T-cell (primary cell): Measurements from ENCODE around the gene ALDH2. TPM values are rescaled to one million over a fixed set of nuclear protein-coding genes. Genes with fewer than 3 reads are reported as not detected.
"Not testable (repeated sequence)": the region's sequence is repeated elsewhere in the genome, so short reads cannot be mapped to it uniquely, and the experiment has no call there.

ENCODE experiments used
- ATAC-seq, 4 experiments: fragments of 200-7000 bp in 3 of 4; fragments of 150-1000 bp in 1 of 4; cut with Tn5 transposase; replicated peaks in 1 of 4; 1 replicate in 3 of 4; 2 replicates in 1 of 4; pipeline ENCODE4 v1.10.0; 2021; ENCODE audit warnings: moderate library complexity in 3 of 4, mild to moderate bottlenecking in 2 of 4, moderate number of reproducible peaks in 1 of 4
- CTCF ChIA-PET, 2 donors: fragments of 300-600 bp; sonication (Branson Sonifier 250); formaldehyde crosslinking; loops; one replicate each; lab custom pipeline; 2022; ENCODE audit warnings: antibody characterized with exemption in 2 of 2; lab: Charles Lee
- POLR2A ChIA-PET, 2 donors: fragments of 300-600 bp; sonication (Branson Sonifier 250); formaldehyde crosslinking; loops; one replicate each; lab custom pipeline; 2022; ENCODE audit warnings: antibody characterized with exemption in 2 of 2; lab: Charles Lee
- DNase-seq, 35 experiments: peaks; one replicate each; pipeline versions ENCODE4 v3.0.0 to v3.0.0-alpha.2; 2013 to 2023
- H3K27ac ChIP-seq: one replicate; pipeline ENCODE4 v1.5.1; 2013; ENCODE audit warnings: low read length
- H3K27me3 ChIP-seq, 2 experiments: replicated peaks in 1 of 2; 1 replicate in 1 of 2; 2 replicates in 1 of 2; pipeline versions ENCODE4 v1.6.1 to v1.7.0; 2013; ENCODE audit warnings: low read length in 1 of 2, mixed read lengths in 1 of 2; ENCODE audit not compliant: control insufficient read depth in 2 of 2, insufficient read depth in 2 of 2; ENCODE audit errors: extremely low read depth in 1 of 2
- H3K36me3 ChIP-seq, 2 donors: 1 replicate in 1 of 2; 2 replicates in 1 of 2; pipeline versions ENCODE4 v1.6.1 to v1.7.0; 2013; ENCODE audit warnings: low read length in 1 of 2; ENCODE audit not compliant: control insufficient read depth in 2 of 2, insufficient read depth in 1 of 2; ENCODE audit errors: extremely low read depth in 1 of 2
- H3K4me1 ChIP-seq, 2 experiments: 1 replicate in 1 of 2; 2 replicates in 1 of 2; pipeline versions ENCODE4 v1.6.1 to v1.7.0; 2013; ENCODE audit warnings: low read length in 2 of 2, mixed read lengths in 1 of 2; ENCODE audit not compliant: insufficient read depth in 2 of 2, control insufficient read depth in 1 of 2; ENCODE audit errors: extremely low read depth in 1 of 2
- H3K4me3 ChIP-seq, 2 donors: 1 replicate in 1 of 2; 2 replicates in 1 of 2; pipeline versions ENCODE4 v1.5.1 to v1.7.0; 2013; ENCODE audit warnings: mild to moderate bottlenecking in 2 of 2, low read length in 1 of 2, moderate library complexity in 1 of 2; ENCODE audit not compliant: control insufficient read depth in 1 of 2; ENCODE audit errors: extremely low read depth in 1 of 2
- H3K9me3 ChIP-seq: 2 replicates; pipeline ENCODE4 v1.7.0; 2013
- H3K27ac Mint-ChIP-seq, 2 donors: one replicate each; pipeline ENCODE4 v1.8.0; 2020 to 2021; ENCODE audit warnings: mild to moderate bottlenecking in 2 of 2, mixed read lengths in 2 of 2
- H3K27me3 Mint-ChIP-seq, 2 donors: one replicate each; pipeline ENCODE4 v1.8.0; 2021 to 2022; ENCODE audit warnings: mixed read lengths in 2 of 2
- H3K36me3 Mint-ChIP-seq: one replicate; pipeline ENCODE4 v1.8.0; 2021; ENCODE audit warnings: mixed read lengths
- H3K4me1 Mint-ChIP-seq, 3 donors: one replicate each; pipeline ENCODE4 v1.8.0; 2020 to 2022; ENCODE audit warnings: mixed read lengths in 3 of 3, mild to moderate bottlenecking in 1 of 3
- H3K4me3 Mint-ChIP-seq, 3 donors: one replicate each; pipeline ENCODE4 v1.8.0; 2020 to 2022; ENCODE audit warnings: mild to moderate bottlenecking in 3 of 3, mixed read lengths in 3 of 3, moderate library complexity in 3 of 3
- H3K9me3 Mint-ChIP-seq, 3 donors: one replicate each; pipeline ENCODE4 v1.8.0; 2020 to 2022; ENCODE audit warnings: mixed read lengths in 3 of 3
- WGBS: methylation state at CpG from one replicate; pipeline ENCODE4 v1.1.5; 2013; ENCODE audit warnings: missing lambda C conversion rate; ENCODE audit not compliant: insufficient coverage; 5-methylcytosine and 5-hydroxymethylcytosine counted together
- total RNA-seq, 35 experiments: library from RNA in 6 of 35; stranded (reverse) in 6 of 35; fragments of 120-200 nt in 1 of 35; gene quantifications; one replicate each; pipeline versions ENCODE4 v1.2.1 to v1.2.4 and lab custom pipeline; 2013 to 2026

The ALDH2 gene
- total RNA-seq, 5 donors from 2014 or later (not counting 1 experiment from before 2014, with no cell fraction given), result 1.3 to 3.5 (median 2.5) TPM

DNA sequence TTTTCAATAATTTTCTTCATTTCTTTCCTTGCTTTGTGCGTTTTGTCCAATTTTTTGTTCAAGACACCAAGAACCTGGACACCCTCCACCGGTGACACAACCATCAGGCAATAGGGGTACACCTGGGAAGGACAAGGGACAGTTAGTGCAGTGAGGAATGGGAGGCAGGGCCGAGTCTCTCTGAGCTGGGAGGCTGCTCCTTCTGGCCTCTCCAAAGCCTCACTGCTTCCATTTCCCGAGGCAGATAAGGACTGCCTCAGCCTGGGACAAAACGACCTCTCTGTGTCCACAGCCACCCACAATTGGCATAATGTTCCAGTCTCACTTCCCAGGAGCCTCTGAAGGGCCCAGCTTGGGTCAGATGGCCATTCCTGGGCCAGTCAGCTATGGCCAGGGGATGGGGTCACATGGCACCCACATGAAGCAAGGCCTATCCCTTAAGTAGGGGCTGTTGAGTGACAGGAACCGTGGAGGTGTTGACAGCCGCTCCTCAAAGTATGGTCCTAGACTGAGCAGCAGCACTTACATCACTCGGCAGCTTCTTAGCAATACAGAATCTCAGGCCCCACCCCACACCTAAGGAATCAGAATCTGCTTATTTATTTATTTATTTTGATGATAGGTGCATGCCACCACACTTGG, 61.7 kb downstream of the ALDH2 start:
- ChIA-PET CTCF (no interaction called here), POLR2A (no interaction called here)
- no peaks in the 10 kb centered on the region for H3K9me3 Mint-ChIP-seq
- no peak overlapping the region for H3K27ac ChIP-seq
- H3K27me3 ChIP-seq, result peaks cover 0 to 12% of the 10 kb centered on the region in 2 experiments
- H3K36me3 Mint-ChIP-seq, result peaks cover 3% of the 10 kb centered on the region
- H3K9me3 ChIP-seq, result no peaks in the 10 kb centered on the region
- H3K27ac Mint-ChIP-seq, result no peak overlapping the region
- H3K36me3 ChIP-seq, result no peaks in the 10 kb centered on the region
- H3K4me3 Mint-ChIP-seq, result no peak overlapping the region
- no peak overlapping the region for H3K4me3 ChIP-seq
- no peaks in the 10 kb centered on the region for H3K4me1 ChIP-seq
- 92% methylated on average over 2 of the region's 8 CpGs for WGBS
- peaks cover 0 to 4% of the 10 kb centered on the region in 2 donors for H3K27me3 Mint-ChIP-seq
- H3K4me1 Mint-ChIP-seq, result peaks cover 0 to 3% (median 0%) of the 10 kb centered on the region in 3 donors
- ATAC-seq (no peak), DNase-seq (no peak)

DNA sequence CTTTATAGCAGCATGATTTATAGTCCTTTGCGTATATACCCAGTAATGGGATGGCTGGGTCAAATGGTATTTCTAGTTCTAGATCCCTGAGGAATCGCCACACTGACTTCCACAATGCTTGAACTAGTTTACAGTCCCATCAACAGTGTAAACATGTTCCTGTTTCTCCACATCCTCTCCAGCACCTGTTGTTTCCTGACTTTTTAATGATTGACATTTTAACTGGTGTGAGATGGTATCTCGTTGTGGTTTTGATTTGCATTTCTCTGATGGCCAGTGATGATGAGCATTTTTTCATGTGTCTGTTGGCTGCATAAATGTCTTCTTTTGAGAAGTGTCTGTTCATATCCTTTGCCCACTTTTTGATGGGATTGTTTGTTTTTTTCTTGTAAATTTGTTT, 62.9 kb downstream of the ALDH2 start:
- H3K27ac ChIP-seq, H3K36me3 ChIP-seq, H3K4me1 Mint-ChIP-seq, H3K4me1 ChIP-seq, H3K9me3 Mint-ChIP-seq, CTCF ChIA-PET, H3K4me3 Mint-ChIP-seq, DNase-seq, POLR2A ChIA-PET, H3K4me3 ChIP-seq, H3K27ac Mint-ChIP-seq, H3K27me3 Mint-ChIP-seq, H3K36me3 Mint-ChIP-seq, H3K9me3 ChIP-seq, ATAC-seq: not testable (repeated sequence)
- no CpG with 5 or more reads among the region's 3 CpGs for WGBS
- H3K27me3 ChIP-seq, result peaks cover 0 to 12% of the 10 kb centered on the region in 2 experiments

DNA sequence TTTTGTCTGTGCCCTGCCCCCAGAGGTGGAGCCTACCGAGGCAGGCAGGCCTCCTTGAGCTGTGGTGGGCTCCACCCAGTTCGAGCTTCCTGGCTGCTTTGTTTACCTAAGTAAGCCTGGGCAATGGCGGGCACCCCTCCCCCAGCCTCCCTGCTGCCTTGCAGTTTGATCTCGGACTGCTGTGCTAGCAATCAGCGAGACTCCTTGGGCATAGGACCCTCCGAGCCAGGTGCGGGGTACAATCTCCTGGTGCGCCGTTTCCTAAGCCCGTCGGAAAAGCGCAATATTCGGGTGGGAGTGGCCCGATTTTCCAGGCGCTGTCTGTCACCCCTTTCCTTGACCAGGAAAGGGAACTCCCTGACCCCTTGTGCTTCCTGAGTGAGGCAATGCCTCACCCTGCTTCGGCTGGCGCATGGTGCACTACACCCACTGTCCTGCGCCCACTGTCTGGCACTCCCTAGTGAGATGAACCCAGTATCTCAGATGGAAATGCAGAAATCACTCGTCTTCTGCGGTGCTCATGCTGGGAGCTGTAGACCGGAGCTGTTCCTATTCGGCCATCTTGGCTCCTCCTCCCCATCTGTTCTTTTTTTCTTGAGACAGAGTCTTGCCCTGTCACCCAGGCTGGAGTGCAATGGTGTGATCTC, 68.1 kb downstream of the ALDH2 start:
- peaks cover 0 to 17% of the 10 kb centered on the region in 2 experiments for H3K4me1 ChIP-seq
- H3K36me3 ChIP-seq, CTCF ChIA-PET, H3K4me3 ChIP-seq, H3K27me3 ChIP-seq, POLR2A ChIA-PET, H3K9me3 ChIP-seq, H3K9me3 Mint-ChIP-seq, H3K27ac ChIP-seq, ATAC-seq, H3K27me3 Mint-ChIP-seq: not testable (repeated sequence)
- Mint-ChIP-seq H3K27ac (peak overlapping the region; percentile 61 to 82), H3K4me1 (peaks cover 29 to 39% (median 31%) of the 10 kb centered on the region in 3 donors), H3K4me3 (peak overlapping the region in 1 of 3 donors; percentile 59), H3K36me3 (peaks cover 21% of the 10 kb centered on the region)
- DNase-seq, result peak in 30 of 35 experiments; percentile 5 to 66 (median 39)
- WGBS, result 68% methylated on average over 19 of the region's 22 CpGs

DNA sequence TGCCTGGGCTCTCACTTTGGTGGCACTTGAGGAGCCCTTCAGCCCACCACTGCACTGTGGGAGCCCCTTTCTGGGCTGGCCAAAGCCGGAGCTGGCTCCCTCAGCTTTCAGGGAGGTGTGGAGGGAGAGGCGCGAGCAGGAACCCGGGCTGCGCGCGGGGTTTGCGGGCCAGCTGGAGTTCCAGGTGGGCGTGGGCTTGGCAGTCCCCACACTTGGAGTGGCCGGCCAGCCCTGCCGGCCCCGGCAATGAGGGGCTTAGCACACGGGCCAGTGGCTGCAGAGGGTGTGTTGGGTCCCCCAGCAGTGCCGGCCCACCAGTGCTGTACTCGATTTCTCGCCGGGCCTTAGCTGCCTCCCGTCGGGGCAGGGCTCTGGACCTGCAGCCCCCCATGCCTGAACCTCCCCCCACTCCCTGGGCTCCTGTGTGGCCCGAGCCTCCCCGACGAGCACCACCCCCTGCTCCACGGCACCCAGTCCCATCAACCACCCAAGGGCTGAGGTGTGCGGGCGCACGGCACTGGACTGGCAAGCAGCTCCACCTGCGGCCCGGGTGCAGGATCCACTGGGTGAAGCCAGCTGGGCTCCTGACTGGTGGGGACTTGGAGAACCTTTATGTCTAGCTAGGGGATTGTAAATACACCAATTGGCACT, 68.9 kb downstream of the ALDH2 start:
- WGBS, result 93% methylated on average over 20 of the region's 28 CpGs
- POLR2A ChIA-PET, H3K27ac Mint-ChIP-seq, H3K9me3 ChIP-seq, H3K27ac ChIP-seq, H3K9me3 Mint-ChIP-seq, H3K27me3 ChIP-seq, CTCF ChIA-PET, H3K36me3 ChIP-seq, ATAC-seq, H3K4me3 ChIP-seq, DNase-seq, H3K27me3 Mint-ChIP-seq: not testable (repeated sequence)
- Mint-ChIP-seq H3K4me1 (peaks cover 37 to 47% (median 39%) of the 10 kb centered on the region in 3 donors), H3K4me3 (peak overlapping the region in 1 of 3 donors; percentile 59), H3K36me3 (peaks cover 21% of the 10 kb centered on the region)
- peaks cover 4 to 24% of the 10 kb centered on the region in 2 experiments for H3K4me1 ChIP-seq

DNA sequence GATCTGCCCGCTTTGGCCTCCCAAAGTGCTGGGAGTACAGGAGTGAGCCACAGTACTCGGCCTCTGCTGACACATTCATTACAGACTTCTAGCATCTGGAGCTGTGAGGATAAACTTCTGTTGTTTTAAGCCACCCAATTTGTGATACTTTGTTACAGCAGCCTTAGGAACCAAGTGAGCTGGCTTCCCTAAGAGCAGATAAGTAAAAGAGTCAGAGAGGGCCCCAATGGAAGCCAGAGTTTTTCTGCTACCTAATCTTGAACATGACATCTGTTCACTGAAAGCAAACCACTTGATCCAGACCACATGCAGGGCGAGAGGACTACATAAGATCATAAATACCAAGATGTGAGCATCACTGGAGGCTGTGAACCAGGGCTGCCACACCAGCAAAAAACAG, 71.6 kb downstream of the ALDH2 start:
- Mint-ChIP-seq H3K27me3 (no peaks in the 10 kb centered on the region), H3K4me1 (peaks cover 57 to 66% (median 58%) of the 10 kb centered on the region in 3 donors), H3K4me3 (peak overlapping the region in 1 of 3 donors; percentile 1), H3K9me3 (no peaks in the 10 kb centered on the region), H3K36me3 (peaks cover 22% of the 10 kb centered on the region), H3K27ac (peak overlapping the region in 1 of 2 donors; percentile 43)
- ATAC-seq, result no peak
- Histone ChIP-seq H3K9me3 (no peaks in the 10 kb centered on the region), H3K4me1 (peaks cover 9 to 34% of the 10 kb centered on the region in 2 experiments), H3K27ac (no peak overlapping the region), H3K4me3 (no peak overlapping the region), H3K36me3 (peaks cover 0 to 8% of the 10 kb centered on the region in 2 donors), H3K27me3 (no peaks in the 10 kb centered on the region)
- POLR2A ChIA-PET, result interaction anchor here in 1 of 2 donors (0.7 kb wide), 1 partner anchor 288 kb away, joined by 7 read pairs; no protein-coding TSS in a partner anchor
- CTCF ChIA-PET, result no interaction called here
- 100% methylated on average over 1 of the region's 3 CpGs for WGBS
- no peak for DNase-seq

DNA sequence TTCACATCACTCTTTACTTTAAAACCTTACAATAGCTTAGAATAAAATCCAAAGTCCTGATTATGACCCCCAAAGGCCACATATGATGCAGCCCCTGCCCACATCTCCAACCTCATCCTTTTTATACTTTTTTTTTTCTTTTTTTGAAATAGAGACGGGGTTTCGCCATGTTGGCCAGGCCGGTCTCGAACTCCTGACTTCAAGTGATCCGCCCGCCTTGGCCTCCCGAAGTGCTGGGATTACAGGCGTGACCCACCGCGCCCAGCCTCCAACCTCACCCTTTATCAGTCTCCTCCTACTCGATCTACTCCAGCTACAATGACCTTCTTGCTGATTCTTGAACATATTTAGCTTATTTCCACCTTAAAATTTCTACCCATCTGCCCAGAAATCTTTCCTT, 74.1 kb downstream of the ALDH2 start:
- Histone ChIP-seq H3K27ac (peak overlapping the region; percentile 80), H3K4me3 (peak overlapping the region; percentile 84 to 92), H3K9me3 (no peaks in the 10 kb centered on the region), H3K4me1 (peaks cover 10 to 37% of the 10 kb centered on the region in 2 experiments), H3K27me3 (no peaks in the 10 kb centered on the region), H3K36me3 (peaks cover 0 to 12% of the 10 kb centered on the region in 2 donors)
- Mint-ChIP-seq H3K27ac (peak overlapping the region; percentile 98 to 99), H3K27me3 (no peaks in the 10 kb centered on the region), H3K9me3 (no peaks in the 10 kb centered on the region), H3K36me3 (peaks cover 26% of the 10 kb centered on the region), H3K4me1 (peaks cover 65 to 72% (median 66%) of the 10 kb centered on the region in 3 donors), H3K4me3 (peak overlapping the region; percentile 98 to 99 (median 98))
- ATAC-seq (no peak), DNase-seq (no peak)
- ChIA-PET POLR2A (no interaction called here), CTCF (interaction anchor here in 1 of 2 donors (0.7 to 1.0 kb wide), 2 partner anchors 172 to 355 kb away, joined by 3 read pairs; partner anchors contain the start of genes ERP29 and TMEM116)
- WGBS, result 50% methylated on average over 11 of the region's 11 CpGs
